CD4-positive, alpha-beta T cell treated with Interleukin-6 for 4 hours (primary cell): ENCODE data around the gene HPDL.
"Not testable (repeated sequence)": the region's sequence is repeated elsewhere in the genome, so short reads cannot be mapped to it uniquely, and the experiment has no call there.

ENCODE experiments used
- DNase-seq: peaks from one replicate; pipeline ENCODE4 v3.0.0-alpha.2; 2020; ENCODE audit warnings: mixed read lengths

Gene HPDL

GRCh38 chr1:45326627-45327623, at the start of gene HPDL:
TSS of gene HPDL (plus strand) at chr1:45326895. CDS start at chr1:45327149, 254 bp downstream.
- DNase-seq = peak; percentile 80

GRCh38 chr1:45282351-45282750, 44.3 kb upstream of the HPDL start:
- DNase-seq = no peak

DNA sequence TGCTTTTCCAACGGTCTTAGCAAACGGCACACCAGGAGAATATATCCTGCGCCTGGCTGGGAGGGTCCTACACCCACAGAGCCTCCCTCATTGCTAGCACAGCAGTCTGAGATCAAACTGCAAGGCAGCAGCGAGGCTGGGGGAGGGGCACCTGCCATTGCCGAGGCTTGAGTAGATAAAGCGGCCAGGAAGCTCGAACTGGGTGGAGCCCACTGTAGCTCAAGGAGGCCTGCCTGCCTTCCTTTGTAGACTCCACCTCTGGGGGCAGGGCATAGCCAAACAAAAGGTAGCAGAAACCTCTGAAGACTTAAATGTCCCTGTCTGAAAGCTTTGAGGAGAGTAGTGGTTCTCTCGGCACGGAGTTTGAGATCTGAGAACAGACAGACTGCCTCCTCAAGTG, 41.8 kb upstream of the HPDL start:
- not testable (repeated sequence) for DNase-seq

DNA sequence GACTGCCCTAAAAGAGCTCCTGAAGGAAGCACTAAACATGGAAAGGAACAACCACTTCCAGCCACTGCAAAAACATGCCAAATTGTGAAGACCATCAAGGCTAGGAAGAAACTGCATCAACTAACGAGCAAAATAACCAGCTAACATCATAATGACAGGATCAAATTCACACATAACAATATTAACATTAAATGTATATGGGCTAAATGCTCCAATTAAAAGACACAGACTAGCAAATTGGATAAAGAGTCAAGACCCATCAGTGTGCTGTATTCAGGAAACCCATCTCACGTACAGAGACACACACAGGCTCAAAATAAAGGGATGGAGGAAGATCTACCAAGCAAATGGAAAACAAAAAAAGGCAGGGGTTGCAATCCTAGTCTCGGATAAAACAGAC, 40.2 kb upstream of the HPDL start:
- DNase-seq = not testable (repeated sequence)

GRCh38 chr1:45291002-45291401, 35.7 kb upstream of the HPDL start:
- DNase-seq = not testable (repeated sequence)

DNA sequence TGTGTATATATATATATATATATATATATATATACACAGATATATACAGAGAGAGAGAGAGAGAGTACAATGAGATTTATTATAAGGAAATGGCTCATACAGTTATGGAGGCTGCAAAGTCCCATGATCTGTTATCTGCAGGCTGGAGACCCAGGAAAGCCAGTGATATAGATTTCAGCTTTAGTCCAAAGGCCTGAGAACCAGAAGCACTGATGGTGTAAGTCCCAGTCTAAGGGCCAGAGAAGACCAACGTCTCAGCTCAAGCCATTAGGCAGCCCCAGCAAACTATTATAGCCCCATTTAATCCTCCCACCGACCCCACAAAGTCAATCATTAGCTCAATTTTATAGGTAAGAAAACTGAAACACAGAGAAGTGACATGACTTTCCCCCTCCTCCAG, 35.0 kb upstream of the HPDL start:
- DNase-seq = no peak

GRCh38 chr1:45297666-45298356, 28.9 kb upstream of the HPDL start:
- no peak for DNase-seq

DNA sequence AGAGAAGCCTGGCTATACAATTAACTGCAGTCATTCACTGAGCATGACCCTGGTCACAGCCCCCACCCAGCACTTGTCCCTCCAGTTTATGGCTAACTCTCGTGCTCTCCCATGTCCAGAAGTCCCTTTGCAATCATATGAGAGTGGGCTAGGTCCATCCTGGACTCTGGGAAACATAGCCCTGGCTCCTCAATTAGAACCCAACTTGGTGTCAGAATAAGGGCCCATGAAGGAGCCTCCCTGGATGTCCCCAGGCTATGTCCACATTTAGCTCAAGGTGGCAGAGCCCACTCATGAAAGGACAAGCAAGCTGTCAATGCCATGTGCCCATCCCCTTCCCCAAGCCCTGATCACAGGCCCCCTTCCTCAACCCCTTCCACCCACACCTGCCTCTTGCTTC, 27.4 kb upstream of the HPDL start:
- no peak for DNase-seq

DNA sequence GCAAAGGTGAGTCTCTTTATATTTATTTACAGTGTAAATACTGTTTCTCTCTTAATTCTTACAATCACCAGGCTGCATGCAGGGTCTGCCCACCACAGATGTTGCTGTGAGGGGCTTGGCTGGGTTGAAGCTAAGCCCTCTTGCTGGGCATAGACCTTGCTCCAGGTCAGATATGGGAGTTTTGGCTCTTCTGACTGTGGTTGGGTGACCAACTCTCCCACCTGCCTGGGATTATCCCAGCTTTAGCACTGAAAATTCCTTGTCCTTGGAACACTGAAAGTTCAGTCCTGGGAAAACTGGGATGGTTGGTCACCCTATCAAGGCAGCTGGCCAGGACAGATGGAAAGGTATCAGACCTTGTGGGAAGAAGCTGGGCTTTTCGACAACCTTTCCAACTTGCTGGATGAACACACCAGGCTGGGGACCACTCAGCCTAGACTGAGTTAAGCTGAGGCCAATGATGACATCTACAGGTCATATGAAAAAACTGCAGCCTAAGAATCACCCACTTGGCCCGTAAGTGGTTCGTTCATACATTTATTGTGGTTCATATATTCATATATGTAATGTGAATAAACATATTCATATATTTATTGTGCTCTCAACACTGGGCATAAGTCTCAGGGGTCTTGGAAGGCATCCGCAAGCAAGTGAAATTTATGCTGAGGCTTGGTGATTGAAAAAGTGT, 26.6 kb upstream of the HPDL start:
- peak; percentile 53 for DNase-seq

GRCh38 chr1:45300669-45300997, 26.1 kb upstream of the HPDL start:
- DNase-seq = no peak

GRCh38 chr1:45302505-45303150, 24.1 kb upstream of the HPDL start:
- no peak for DNase-seq

DNA sequence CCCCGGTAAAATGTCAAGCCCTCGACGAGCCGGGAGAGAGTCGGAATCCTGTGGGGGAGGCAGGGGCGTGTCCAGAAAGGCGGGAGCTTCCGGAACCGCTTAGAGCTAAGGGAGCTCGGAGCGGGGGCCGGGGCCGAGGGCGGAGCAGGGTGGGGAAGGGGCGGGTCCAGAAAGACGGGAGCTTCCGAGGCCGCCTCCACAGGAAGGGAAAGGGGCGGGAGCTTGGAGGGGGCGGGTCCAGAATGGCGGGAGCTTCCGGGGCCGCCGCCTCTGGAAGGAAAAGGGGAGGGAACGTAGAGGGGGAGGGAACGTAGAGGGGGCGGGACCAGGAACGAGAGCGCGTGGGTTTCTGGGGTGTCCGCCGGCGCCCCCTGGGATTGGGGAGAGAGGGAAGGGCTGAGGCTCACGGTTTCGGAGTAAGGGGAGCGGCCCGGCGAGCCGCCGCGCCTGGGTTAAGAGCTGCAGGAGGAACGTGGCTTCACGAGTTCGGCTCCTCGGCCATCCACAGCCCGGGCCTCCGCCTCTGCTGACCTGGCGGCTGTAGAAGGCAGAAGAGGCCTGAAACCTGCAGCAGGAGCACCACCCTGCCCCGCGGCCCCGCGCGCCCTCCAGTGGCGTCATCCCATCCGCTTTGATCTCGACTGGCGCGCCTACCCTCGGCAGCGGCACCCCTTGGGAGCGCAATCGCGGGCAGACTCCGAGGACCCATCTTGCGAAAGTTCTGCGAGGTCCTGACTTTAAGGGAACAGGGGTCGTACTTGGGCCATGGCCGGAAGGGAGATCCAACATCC, 23.0 kb upstream of the HPDL start:
- DNase-seq = peak; percentile 99

DNA sequence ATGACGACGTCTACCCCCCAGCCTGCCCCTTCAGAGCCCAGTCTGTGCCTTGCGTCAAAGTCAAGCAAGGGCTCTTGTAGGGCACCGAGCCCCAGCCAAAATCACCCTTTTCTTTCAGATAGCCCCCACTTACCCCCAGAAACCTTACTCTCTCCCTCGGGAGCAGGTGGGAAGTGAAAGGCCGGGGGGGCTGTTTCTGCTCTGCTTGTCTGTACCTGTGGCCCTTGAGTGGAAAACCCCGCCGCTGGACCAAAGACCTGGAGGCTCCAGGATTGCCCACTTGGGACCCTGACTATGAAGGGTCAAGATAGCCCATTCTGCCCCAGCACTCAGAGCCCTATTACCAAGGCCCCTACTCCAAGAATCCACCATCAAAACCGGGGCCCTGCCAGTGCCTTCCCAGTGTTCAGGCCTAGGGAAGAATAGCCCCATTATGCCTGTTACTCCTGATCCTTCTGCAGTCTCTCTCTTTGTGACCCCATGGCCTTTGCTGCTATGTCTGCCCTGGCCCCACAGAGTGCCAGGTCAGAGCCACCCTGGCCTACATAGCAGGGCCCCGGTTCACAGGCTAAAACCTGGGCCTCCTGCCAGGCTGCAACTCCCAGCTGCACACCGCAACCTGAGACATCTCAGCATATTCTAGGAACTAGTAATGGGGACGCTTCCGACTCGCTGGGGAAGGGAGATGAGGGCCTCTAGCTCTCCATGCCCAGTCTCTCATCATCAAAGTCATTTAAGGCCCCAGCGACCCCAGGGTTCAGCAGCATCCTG, 22.2 kb upstream of the HPDL start:
- no peak for DNase-seq

DNA sequence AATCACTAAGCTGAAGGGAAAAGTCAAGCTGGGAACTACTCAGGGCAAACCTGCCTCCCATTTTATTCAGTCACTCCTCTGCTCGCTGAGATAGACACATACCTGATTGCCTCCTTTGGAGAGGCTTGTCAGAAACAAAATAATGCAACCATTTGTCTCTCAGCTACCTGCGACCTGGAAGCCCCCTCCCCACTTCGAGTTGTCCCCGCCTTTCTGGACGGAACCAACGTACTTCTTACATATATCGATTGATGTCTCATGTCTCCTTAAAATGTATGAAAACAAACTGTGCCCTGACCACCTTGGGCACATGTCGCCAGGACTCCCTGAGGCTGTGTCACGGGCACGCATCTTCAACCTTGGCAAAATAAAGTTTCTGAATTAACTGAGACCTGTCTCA, 21.5 kb upstream of the HPDL start:
- DNase-seq = no peak

DNA sequence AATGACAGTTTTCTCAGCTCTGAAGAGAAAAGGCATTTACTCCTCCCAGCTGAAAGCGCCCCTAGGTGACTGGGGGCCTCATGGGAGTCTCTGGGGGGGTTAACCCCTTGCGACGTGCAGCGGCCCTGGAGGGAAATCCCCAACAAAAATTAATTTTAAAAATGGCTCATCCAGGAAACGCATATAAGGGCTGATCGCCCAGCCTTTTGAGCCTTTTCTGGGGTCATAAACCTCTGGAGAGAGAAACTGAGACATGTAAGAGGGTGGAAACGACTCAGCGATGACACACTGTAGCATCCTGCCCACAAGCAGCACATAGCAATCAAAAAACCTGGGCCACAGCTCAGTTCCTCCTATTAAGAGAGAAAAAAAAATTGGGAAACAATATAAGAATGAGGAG, 20.4 kb upstream of the HPDL start:
- no peak for DNase-seq

- no peak for DNase-seq
Measured at GRCh38 chr1:45306905-45307304, 19.8 kb upstream of the HPDL start.

GRCh38 chr1:45314266-45314665, 12.4 kb upstream of the HPDL start:
- DNase-seq = no peak

DNA sequence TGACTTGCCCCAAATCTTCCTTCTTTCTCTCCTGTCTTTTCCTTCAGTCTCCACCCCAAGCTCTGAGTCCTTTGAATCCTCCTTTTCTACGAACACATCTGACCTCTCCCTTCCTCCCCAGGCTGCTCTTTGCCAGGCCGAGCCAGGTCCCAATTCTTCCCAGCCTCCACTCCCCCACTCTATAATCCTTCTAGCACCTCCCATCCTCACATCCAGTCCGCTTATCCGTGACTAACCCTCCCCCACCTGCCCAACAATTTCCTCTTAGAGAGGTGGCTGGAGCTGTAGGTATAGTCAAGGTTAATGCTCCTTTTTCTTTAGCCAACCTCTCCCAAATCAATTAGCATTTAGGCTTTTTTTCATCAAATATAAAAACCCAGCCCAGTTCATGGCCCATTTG, 9.5 kb upstream of the HPDL start:
- no peak for DNase-seq

DNA sequence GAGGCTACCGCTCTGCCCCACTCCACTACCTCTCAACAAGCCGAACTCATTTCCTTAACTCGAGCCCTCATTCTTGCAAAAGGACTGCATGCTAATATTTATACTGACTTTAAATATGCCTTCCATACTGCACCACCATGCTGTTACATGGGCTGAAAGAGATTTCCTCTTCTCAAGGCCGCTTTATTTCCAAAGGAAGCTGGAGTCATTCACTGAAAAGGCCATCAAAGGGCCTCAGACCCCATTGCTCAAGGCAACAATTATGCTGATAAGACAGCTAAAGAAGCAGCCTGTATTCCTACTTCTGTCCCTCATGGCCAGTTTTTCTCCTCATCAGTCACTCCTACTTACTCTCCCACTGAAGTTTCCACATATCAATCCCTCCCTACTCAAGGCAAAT, 6.9 kb upstream of the HPDL start:
- no peak for DNase-seq

DNA sequence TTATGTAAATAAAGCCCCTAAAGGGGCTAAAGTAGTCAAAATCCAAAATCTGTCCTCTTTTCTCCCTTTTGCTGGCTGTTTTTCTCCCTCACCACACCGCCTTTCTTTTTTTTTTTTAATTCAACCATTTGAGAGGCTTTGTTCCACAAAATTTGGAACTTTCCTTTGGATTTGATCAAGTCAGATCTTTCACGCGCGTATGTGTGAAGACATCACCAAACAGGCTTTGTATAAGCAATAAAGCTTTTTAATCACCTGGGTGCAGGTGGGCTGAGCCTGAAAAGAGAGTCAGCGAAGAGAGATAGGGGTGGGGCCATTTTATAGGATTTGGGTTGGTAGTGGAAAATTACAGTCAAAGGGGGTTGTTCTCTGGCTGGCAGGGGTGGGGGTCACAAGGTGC, 5.3 kb upstream of the HPDL start:
- no peak for DNase-seq

- DNase-seq = no peak
Measured at GRCh38 chr1:45322486-45323040, 4.1 kb upstream of the HPDL start.
